H1 (cell line): ENCODE data around the gene ITPR3. TPM values are rescaled to one million over a fixed set of nuclear protein-coding genes. Genes with fewer than 3 reads are reported as not detected.

Source experiments
- BACH1 ChIP-seq: IDR thresholded peaks from 2 replicates; pipeline ENCODE4 v1.6.1; 2012; ENCODE audit warnings: low read length, improper control_type of control experiment
- BRCA1 ChIP-seq: IDR thresholded peaks from 2 replicates; pipeline ENCODE4 v1.6.1; 2012; ENCODE audit warnings: low read depth, low read length, improper control_type of control experiment
- CBX5 ChIP-seq: fragments of 300-800, 300-1000 bp; sonication (generic); IDR thresholded peaks from 2 replicates; pipeline ENCODE4 v1.7.1; 2016; ENCODE audit warnings: antibody characterized with exemption, low read length, low read depth
- CBX8 ChIP-seq: fragments of 300-800, 300-1000 bp; sonication (generic); IDR thresholded peaks from 2 replicates; pipeline ENCODE4 v1.7.1; 2016; ENCODE audit warnings: low read depth, low read length, borderline replicate concordance
- CEBPB ChIP-seq: IDR thresholded peaks from 2 replicates; pipeline ENCODE4 v1.6.1; 2012; ENCODE audit warnings: low read depth, low read length
- CHD1 ChIP-seq: IDR thresholded peaks from 2 replicates; pipeline ENCODE4 v1.6.1; 2012; ENCODE audit warnings: low read depth, low read length, improper control_type of control experiment
- CHD2 ChIP-seq: IDR thresholded peaks from 2 replicates; pipeline ENCODE4 v1.6.1; 2012; ENCODE audit warnings: low read length, improper control_type of control experiment
- CTBP2 ChIP-seq: IDR thresholded peaks from 2 replicates; pipeline ENCODE4 v1.7.0; 2011; ENCODE audit warnings: borderline replicate concordance, mild to moderate bottlenecking, moderate library complexity, mixed read lengths, low read length; ENCODE audit not compliant: insufficient read depth, insufficient read length
- EGR1 ChIP-seq: IDR thresholded peaks from 2 replicates; pipeline ENCODE4 v1.6.1; 2011; ENCODE audit warnings: low read depth, low read length, borderline replicate concordance
- EP300 ChIP-seq, 2 experiments: IDR thresholded peaks; 1 replicate in 1 of 2; 2 replicates in 1 of 2; pipeline ENCODE4 v1.6.1; 2011 to 2012; ENCODE audit warnings: low read depth in 2 of 2, low read length in 2 of 2, mild to moderate bottlenecking in 2 of 2, borderline replicate concordance in 1 of 2, inconsistent platforms in 1 of 2, moderate library complexity in 1 of 2
- GTF2F1 ChIP-seq: IDR thresholded peaks from 2 replicates; pipeline ENCODE4 v1.6.1; 2012; ENCODE audit warnings: low read depth, low read length, improper control_type of control experiment, borderline replicate concordance
- KDM4A ChIP-seq: IDR thresholded peaks from one replicate; pipeline ENCODE4 v1.7.1; 2012; ENCODE audit warnings: low read depth, mild to moderate bottlenecking, moderate library complexity, low read length, inconsistent platforms; ENCODE audit not compliant: severe bottlenecking
- KDM5A ChIP-seq: fragments of 200-600 bp; IDR thresholded peaks from 2 replicates; pipeline ENCODE4 v1.7.1; 2012; ENCODE audit warnings: mild to moderate bottlenecking, low read length, inconsistent platforms, mixed read lengths
- NRF1 ChIP-seq: IDR thresholded peaks from 2 replicates; pipeline ENCODE4 v1.6.1; 2011; ENCODE audit warnings: mild to moderate bottlenecking, low read depth, low read length, improper control_type of control experiment
- RBBP5 ChIP-seq: IDR thresholded peaks from 2 replicates; pipeline ENCODE4 v1.7.1; 2012; ENCODE audit warnings: low read depth, mild to moderate bottlenecking, inconsistent platforms, low read length, moderate library complexity, borderline replicate concordance
- SIN3A ChIP-seq, 2 experiments: IDR thresholded peaks in 1 of 2; conservative IDR thresholded peaks in 1 of 2; 2 replicates each; pipeline ENCODE4 v1.6.1; 2011 to 2012; ENCODE audit warnings: low read length in 2 of 2, improper control_type of control experiment in 1 of 2, low read depth in 1 of 2, mild to moderate bottlenecking in 1 of 2
- SIX5 ChIP-seq: IDR thresholded peaks from 2 replicates; pipeline ENCODE4 v1.6.1; 2011; ENCODE audit warnings: mild to moderate bottlenecking, low read depth, low read length
- SP4 ChIP-seq: IDR thresholded peaks from 2 replicates; pipeline ENCODE4 v1.6.1; 2012; ENCODE audit warnings: low read length, inconsistent platforms
- SRF ChIP-seq: IDR thresholded peaks from 2 replicates; pipeline ENCODE4 v1.6.1; 2011; ENCODE audit warnings: mild to moderate bottlenecking, low read depth, low read length, moderate library complexity
- TAF1 ChIP-seq: IDR thresholded peaks from 2 replicates; pipeline ENCODE4 v1.6.1; 2011; ENCODE audit warnings: mild to moderate bottlenecking, low read depth, low read length
- polyA plus RNA-seq, 7 experiments: library from polyadenylated mRNA; depleted of rRNA in 3 of 7; stranded (reverse) in 5 of 7; unstranded in 2 of 7; fragments of >200 nt in 5 of 7; fragments of 200-250 nt in 2 of 7; gene quantifications; 1 replicate in 5 of 7; 2 replicates in 1 of 7; 4 replicates in 1 of 7; pipeline versions ENCODE4 v1.2.1 to v1.2.3, GENCODE V29; 2011 to 2013; ENCODE audit warnings: missing spikeins in 2 of 7, mixed read lengths in 2 of 7
- total RNA-seq: library from RNA; stranded (reverse); fragmentation: NEBNext Ultra II Directional; extraction: Animal tissue kit (Norgen Biotek cat#: 25700); gene quantifications from 2 replicates; pipeline ENCODE4 v1.2.1, GENCODE V29; 2021
- TF ChIP-seq, protein P1 (sequence below), 3 experiments: IDR thresholded peaks; 1 replicate in 2 of 3; 2 replicates in 1 of 3; pipeline versions ENCODE4 v1.5.1 to v1.6.1; 2011; ENCODE audit warnings: low read length in 3 of 3, mild to moderate bottlenecking in 3 of 3, inconsistent platforms in 2 of 3, low read depth in 1 of 3, moderate library complexity in 1 of 3; ENCODE audit not compliant: insufficient read depth in 1 of 3; ENCODE audit errors: control extremely low read depth in 1 of 3

The ITPR3 gene
- total and polyA plus RNA-seq, 2 of the 8 experiments (the other 6 are each of a cell fraction or from before 2014, with no cell fraction given), result 29.1 to 45.7 TPM

- TF ChIP-seq, protein P1, sequence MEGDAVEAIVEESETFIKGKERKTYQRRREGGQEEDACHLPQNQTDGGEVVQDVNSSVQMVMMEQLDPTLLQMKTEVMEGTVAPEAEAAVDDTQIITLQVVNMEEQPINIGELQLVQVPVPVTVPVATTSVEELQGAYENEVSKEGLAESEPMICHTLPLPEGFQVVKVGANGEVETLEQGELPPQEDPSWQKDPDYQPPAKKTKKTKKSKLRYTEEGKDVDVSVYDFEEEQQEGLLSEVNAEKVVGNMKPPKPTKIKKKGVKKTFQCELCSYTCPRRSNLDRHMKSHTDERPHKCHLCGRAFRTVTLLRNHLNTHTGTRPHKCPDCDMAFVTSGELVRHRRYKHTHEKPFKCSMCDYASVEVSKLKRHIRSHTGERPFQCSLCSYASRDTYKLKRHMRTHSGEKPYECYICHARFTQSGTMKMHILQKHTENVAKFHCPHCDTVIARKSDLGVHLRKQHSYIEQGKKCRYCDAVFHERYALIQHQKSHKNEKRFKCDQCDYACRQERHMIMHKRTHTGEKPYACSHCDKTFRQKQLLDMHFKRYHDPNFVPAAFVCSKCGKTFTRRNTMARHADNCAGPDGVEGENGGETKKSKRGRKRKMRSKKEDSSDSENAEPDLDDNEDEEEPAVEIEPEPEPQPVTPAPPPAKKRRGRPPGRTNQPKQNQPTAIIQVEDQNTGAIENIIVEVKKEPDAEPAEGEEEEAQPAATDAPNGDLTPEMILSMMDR (IDR thresholded peaks at IDR 0.05; ENCODE audit: control extremely low read depth in 1 of 3, insufficient read depth in 1 of 3, low read depth in 1 of 3, low read length in 3 of 3), result peak in 2 of 3 experiments; percentile 96 to 99; a peak in 3 of 4 replicates
- no peak for TF ChIP-seq SRF
- no peak for TF ChIP-seq CHD2
- no peak for TF ChIP-seq EP300 (IDR thresholded peaks at IDR 0.05; ENCODE audit: borderline replicate concordance in 1 of 2, low read depth in 2 of 2, low read length in 2 of 2)
- no peak for TF ChIP-seq KDM5A
- TF ChIP-seq CTBP2, result no peak
- no peak for TF ChIP-seq CBX5
- TF ChIP-seq CHD1, result no peak
- TF ChIP-seq KDM4A, result no peak
- TF ChIP-seq SP4, result no peak
- TF ChIP-seq SIX5, result no peak
- TF ChIP-seq CEBPB, result peak; percentile 52; the same call in 1 of the 2 replicates
- TF ChIP-seq GTF2F1, result no peak
- no peak for TF ChIP-seq SIN3A (conservative IDR thresholded peaks at IDR 0.05 in 1 of 2, IDR thresholded peaks at IDR 0.05 in 1 of 2; ENCODE audit: low read depth in 1 of 2, low read length in 2 of 2)
- TF ChIP-seq BRCA1, result no peak
- TF ChIP-seq EGR1, result no peak
- no peak for TF ChIP-seq CBX8
- no peak for TF ChIP-seq RBBP5
- TF ChIP-seq BACH1, result no peak
- 0 out of 2 replicates have a peak, but pooled peaks have one; percentile 22 for TF ChIP-seq TAF1
- TF ChIP-seq NRF1, result no peak
These were observed 123.1 kb downstream of the ITPR3 start (continued) for GRCh38 chr6:33744001-33744848.
